GM18520 (cell line): ENCODE results near the gene KCNQ2.

Experiments
- ATAC-seq: cut with Tn5 transposase; IDR thresholded peaks from one replicate; pipeline ENCODE4 v1.9.1; 2021; ENCODE audit not compliant: unreplicated experiment

The KCNQ2 gene

DNA sequence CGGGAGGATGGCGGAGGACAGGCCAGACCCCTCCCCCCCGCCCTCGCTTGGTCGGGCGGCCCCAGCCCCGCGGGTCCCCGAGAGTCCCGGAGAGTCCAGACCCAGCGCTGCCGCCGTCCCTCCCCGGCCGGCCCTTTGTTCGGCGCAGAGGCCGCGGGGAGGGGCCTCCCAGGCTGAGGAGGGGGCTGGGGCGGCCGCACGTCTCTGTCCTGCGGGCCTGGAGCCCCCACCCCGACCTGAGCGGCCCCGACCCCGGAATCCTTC lies 806 bp downstream of the KCNQ2 start:
- no peak for ATAC-seq

DNA sequence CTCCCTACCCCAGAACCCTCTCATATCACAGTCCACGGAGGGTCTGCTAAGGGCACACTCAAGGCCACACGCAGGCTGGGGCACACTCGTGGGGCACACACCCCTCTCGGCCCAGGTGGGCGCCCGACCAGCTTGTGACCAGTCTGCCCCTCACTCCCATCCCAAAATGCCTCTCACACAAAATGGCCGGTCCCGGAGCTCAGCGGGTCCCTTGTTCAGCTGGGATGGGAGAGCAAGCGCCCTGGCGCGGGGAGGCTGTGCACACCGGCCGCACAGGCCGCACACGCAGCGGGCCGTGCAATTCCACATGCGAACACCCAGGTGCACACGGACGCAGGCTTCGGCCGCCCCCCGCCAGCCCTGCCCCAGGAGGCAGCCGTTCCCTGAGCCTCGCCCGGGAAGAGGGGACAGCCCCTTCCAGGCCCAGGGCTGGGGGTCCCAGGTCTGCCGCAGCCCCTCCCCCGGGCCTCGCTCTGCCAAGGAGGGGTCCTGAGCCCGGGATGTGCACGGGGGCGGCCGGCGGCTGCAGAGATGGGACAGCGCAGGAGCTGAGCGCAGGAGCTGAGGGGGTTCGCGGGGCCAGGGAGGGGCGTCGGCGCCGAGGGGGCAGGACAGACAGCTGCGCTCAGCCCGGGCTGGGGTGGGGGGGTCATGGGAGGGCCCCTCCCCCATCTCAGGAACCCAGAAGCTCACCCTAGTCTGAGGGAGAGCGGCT lies 1.3 kb downstream of the KCNQ2 start:
- ATAC-seq = no peak

DNA sequence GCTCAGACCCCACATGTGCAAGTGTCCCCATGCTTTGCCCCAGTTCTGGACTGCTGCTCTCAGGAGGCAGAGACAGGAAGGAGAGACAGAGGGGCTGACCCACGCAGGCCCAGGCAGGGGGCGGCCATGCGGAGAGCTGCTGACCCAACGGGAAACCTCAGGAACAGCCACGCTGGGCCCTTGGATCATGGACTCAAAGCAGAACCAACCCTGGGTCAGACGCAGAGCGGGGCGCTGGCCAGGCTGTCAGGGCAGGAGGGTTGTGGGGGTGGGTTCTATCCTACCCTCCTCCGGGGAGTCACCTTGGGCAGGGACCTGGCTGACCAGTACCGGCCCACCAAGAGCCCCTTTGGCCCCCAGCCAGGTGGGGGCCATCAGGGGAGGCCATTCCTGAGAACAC lies 2.0 kb downstream of the KCNQ2 start:
- no peak for ATAC-seq

DNA sequence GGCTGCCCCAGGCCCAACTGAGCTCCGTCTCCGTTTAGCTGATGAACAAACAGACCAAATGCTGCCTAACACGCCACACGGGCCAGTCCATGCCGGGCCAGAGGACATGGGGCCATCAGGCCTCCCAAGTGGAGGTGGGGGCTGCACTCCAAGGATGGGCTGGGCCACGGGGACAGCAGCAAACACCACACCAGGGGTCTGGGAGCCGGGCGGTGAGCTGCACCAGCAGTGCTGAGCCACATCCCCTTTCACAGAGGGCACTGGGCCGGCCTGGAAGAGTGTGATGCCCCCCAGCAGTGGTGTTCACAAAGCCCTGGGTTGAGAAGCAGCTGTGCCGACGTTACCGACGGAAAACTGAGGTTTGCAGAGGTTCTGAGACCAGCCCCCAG lies 2.7 kb downstream of the KCNQ2 start:
- no peak for ATAC-seq

DNA sequence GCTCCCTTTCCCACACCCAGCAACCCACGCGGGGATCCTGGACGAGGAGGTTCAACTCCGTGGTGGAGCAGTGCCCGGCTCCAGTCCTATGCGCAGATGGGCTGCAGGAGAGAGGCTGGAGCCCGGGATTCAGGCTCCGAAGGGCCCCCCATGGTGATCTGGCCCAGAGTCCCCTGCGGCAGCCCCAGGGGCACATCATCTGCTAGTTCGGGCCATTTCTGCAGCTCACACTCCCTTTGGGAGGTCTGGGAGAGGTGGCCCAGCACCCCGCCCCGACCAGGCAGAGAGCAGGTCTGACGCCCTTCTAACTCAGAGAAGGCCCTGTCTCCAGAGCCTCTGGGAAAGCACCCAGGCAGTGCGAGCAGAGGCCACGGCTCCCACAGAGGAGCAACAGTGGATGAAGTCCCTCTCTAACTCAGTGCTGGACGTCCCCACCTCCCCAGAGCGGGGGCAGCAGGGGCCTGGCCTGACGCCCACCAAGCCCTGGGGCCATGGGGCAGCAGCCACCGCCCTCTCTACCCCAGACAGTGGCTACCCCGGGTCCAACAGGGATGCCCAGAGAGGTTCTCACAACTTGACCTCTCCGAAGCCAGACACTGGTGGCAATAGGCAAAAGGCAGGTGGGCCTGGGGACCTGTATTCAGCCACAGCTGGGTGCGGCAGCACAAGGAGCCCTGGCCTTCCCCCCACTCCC lies 3.3 kb downstream of the KCNQ2 start:
- ATAC-seq = no peak

DNA sequence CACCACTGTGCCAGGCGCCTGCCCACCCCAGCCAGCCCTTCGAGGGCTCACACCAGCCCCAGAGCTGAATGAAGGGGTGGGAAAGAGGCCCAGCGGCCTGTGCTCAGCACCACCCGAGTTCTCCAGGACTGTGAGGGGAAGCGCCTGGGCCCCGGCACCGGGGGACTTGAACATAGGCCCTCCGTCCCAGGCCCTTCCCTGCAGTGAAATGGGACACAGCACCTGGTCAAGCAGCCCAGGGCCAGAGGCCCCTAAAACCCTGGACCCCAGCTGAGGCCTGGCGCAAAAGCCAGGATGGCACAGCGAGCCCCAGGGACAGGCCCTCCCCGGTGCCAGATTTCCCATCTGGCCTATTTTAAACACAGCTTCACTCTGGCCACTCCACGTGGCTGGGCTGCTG lies 4.0 kb downstream of the KCNQ2 start:
- ATAC-seq = no peak

DNA sequence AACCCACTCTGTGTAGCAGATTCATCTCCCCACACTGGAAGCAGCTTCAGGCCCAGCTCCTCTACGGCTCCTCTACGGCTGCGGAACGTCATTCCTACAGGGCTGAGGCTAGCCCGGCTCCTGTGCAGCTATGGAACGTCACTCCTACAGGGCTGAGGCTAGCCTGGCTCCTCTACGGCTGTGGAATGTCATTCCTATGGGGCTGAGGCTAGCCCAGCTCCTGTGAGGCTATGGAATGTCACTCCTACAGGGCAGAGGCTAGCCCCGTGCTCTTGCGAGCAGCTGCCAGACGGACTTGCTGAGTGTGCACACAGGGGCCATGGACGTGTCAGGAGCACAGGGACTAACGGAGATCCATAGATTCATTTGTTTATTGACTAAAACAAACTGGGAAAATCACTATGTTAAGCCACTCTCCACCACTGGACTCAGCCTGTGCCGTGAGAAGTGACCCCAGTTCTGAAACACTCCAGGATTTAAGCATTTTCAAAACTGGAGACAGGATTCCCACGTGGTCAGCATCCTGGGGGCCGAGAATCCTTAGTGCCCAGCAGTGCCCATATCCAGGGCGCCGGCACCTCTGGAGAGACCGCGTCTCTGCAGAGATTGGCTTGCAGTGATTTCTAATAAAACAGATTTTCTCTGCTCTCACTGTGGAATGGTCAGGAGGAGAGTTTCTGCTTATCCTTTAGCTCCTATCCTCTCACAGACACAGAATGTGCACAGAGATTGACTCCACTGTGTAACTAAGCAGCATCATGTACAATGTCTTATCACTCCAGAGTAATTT lies 5.0 kb downstream of the KCNQ2 start:
- ATAC-seq = no peak

DNA sequence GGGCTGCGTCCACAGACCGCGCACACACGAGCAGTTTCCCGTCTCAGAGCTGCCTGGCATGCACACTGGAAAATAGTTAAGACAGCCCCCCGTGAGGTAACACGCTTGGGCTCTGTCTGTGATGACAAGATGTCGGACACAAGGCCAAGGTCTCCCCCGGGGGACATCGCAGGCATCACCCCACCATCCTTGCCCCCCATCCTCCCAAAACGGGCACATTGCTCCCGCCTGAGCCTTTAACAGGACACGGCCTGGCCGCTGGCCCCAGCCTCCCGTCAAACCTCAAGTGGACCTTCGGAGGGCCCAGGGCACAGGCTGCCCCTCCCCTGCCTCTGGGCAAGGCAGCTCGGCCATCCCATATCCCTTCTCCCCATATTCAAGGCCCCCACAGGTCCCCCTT lies 5.6 kb downstream of the KCNQ2 start:
- ATAC-seq = no peak

DNA sequence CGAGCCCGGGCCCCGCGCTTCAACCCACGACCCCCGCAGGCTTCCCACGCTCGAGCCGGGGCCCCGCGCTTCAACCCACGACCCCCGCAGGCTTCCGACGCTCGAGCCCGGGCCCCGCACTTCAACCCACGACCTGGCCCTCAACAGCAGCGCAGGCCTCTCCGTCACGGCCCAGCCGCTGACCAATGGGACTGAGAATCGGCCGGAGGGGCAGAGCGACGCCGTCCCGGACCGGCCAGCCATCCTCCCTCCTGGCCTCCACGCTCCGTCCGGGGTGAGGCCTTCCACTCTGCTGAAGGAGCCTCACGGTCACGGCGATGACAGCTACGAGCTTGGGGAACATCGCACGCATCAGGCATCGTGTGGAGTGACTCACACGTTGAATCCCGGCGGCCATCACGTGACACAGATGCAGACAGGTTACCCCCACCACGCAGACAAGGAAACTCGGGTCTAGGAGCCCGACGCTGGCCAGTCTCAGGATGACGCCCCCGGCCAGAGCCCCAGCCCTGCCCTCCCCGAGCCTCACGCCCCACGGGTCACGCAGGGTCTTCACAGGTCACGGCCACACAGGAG lies 6.1 kb downstream of the KCNQ2 start:
- no peak for ATAC-seq

DNA sequence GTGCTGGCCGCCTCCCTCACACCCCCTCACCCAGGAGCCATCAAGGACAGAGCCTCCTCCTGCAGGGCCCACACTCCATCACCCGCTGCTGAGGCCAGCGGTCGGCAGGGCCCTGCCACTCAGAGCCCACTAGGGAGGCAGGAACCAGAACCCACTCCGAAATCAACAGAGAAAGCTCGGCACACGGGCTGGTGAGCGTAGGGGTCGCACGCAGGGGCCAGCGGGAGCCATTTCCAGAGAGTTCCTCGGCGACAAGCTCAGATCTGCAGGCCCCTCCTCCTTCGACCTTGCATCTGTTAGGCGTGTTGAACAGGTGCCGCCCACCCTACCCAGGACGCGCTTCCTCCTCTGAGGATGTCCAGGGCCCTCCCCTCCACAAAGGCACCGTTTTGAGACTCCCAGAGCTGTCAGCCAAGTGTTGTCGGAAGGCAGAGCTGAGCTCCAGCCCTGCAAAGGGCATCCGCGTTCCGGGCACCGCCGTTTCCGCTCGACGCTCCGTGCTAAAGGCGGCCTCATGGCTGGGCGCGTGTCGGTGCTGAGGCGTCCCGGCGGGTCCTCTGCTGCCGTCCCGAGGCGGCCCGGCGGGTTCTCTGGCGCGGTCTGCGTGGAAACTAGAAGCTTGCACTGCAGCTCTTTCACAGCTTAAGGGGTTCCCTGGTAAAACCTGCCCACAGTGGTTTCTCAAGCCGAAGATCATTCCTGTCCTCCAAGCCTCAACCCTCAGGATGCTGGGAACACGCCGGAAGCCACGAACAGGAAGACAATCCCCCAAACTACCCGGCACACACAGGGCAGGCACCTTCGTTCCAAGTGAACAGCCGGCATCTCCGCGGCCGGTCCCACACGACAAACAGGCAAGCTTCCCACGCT lies 6.8 kb downstream of the KCNQ2 start:
- no peak for ATAC-seq

DNA sequence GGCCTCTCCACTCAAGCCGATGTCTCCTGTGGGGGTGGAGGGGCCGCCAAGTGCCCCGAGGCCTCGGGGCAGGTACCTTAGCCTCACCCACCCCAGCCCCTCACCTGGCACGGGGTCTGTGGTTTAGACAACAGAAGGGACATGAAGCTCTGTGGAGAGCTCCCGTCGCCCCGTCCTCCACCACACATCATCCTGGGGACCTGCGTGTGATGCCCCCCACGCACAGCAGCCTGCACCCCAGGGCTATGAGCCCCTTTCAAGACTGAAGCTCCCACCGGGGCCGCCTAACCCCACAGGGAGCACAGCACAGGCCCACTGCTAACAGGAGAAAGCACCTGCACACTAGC lies 8.2 kb downstream of the KCNQ2 start:
- no peak for ATAC-seq

DNA sequence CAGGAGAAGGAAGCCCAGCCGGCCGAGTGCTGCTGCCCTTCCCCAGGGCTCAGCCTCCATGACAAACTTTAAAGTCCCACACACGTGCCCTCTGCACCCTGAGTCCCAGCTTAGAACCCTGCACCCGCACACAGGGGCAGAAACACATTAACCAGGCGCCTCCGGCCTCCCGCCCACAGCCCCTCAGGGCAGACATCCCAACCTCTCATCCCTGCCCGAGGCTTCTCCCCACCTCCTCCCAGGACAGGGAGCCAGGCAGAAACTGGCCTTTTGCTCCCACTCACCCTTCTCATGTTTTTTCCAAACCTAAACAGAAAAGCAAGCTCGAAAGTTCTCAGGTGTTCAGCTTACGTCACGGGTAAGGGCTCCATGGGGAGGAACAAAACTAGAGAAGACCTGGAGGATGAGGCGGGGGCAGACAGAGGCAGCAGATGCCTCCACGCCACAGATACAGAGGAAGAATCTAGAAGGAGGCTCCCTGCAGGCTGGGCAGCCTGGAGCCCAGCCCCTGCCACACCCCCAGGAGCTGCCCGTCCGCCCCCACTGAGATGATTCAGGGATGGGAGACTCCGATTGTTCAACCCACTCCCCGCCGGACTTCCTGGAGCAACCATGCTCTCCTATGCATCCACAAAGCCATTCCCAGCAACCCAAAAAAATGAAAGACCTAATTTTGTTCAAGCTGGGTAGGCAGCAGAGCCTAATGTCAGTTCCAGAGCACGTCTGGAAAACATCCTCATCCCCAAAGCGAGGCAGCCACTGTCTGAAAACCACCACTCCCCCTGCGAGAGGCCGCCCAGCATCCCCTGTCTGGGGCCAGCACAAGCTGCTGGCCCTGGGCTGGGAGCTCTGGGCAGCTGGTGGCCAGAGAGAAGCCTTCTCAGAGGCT lies 8.8 kb downstream of the KCNQ2 start:
- ATAC-seq = no peak

DNA sequence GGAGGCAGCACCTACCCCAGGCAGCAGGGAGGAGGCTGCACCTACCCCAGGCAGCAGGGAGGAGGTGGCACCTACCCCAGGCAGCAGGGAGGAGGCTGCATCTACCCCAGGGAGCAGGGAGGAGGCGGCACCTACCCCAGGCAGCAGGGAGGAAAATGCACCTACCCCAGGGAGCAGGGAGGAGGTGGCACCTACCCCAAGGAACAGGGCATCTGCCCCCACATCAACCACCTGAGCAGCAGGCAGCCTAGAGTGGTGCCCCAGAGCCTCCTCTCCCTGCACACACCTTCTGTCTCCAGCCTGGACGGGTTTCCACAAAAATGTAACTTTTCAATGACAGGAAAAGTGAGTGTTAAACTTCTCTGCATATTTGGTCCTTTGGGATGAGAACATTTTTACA lies 10.2 kb downstream of the KCNQ2 start:
- ATAC-seq = no peak

DNA sequence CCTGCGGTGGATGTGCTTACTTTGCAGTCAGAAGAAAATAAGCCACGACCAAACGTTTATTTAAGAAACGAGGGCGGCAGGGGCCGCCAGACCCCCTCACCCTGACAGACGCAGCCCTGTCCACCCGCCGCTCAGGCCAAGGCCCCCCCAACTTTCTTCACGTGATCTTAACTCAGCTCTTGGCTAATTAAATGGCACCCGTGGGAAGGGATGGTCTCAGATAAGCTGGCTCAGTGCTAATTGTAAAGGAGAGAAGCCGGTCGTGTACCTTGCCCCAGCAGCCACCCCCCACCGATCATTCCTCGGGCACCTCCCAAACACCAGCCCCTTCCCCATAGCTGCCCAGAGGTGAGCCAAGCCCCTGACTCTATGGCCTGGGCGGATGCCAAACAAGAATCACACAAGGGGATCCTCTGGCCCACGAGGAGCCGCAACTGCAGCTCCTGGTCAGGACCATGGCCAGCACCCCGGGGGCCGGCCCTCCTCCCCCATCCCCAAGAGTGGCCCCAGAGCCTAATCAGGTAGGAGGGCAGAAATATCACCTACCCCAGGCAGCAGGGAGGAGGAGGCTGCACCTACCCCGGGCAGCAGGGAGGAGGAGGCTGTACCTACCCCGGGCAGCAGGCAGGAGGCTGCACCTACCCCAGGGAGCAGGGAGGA lies 11.2 kb downstream of the KCNQ2 start:
- ATAC-seq = no peak

DNA sequence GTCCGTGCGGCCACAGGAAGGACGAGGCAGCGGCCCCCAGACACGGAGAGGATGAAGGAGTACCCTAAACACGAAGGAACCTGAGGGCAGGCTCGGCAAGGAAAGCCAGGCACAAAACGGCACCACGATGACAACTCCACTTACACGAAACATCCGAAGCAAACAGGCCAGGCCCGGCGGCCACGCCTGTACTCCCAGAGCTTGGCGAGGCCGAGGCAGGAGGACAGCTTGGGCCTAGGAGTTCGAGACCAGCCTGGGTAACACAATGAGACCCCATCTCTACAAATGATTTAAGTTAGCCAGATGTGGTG lies 13.4 kb downstream of the KCNQ2 start:
- ATAC-seq = no peak

DNA sequence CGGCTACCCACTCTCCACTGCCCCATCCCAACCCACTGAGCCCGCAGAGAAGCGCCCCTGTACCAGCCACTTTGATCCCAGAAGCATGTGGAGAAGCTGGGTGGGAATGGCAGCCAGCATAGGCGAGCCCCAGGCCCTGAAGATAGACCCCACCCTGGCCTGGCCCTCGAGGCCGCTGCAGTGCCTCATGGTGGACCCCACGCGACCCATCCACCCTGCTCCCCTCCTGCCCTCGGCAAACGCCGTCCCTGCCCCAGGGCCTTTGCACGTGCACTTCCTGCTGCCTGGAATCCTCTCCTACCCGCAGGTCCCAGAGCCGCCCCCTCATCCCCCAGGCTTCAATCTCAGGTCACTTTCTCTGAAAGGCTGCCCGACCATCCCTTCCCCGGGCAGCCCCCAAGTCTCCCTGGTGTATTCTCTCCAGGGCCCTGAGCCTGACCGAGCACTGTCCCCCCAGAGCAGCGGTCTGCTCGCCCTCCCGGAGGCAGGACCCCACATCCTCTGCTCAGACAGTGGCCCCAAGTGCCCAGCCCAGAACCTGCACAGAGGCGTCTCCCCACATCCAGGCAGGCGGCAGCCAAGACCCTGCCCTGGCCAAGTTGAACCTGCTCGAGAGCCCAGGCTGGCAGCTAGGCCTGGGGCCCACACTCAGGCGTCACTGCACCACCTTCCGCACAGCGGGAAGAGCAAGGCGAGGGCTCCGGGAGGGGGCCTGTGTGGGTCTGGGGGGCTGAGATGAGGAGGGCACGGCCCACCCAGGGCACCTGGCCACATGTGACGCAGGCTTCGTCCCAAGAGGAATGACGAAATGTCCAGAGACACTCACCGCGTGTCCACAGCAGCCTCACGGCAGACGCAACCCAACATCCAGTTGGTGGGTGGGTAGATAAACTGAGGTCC lies 14.0 kb downstream of the KCNQ2 start:
- ATAC-seq = no peak

DNA sequence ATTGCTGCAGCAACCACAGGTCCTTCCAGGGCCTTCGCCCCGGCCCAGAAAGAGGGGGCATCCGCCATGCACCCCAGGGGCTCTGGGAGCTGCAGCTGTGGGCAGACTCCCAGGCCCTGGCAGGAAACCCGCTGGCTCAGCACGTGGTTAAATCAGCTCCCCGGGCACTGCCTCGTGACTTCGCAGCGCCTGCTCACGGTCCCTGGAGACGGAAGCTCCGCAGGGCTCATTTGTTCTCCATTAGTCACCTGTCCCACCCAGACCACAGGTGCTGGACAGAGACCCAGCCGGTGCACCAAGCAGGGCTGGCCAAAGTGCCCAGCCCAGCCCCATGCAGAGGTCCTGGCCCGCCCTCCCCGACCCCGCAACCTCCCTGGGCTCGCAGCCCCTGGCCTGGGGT lies 14.7 kb downstream of the KCNQ2 start:
- no peak for ATAC-seq

DNA sequence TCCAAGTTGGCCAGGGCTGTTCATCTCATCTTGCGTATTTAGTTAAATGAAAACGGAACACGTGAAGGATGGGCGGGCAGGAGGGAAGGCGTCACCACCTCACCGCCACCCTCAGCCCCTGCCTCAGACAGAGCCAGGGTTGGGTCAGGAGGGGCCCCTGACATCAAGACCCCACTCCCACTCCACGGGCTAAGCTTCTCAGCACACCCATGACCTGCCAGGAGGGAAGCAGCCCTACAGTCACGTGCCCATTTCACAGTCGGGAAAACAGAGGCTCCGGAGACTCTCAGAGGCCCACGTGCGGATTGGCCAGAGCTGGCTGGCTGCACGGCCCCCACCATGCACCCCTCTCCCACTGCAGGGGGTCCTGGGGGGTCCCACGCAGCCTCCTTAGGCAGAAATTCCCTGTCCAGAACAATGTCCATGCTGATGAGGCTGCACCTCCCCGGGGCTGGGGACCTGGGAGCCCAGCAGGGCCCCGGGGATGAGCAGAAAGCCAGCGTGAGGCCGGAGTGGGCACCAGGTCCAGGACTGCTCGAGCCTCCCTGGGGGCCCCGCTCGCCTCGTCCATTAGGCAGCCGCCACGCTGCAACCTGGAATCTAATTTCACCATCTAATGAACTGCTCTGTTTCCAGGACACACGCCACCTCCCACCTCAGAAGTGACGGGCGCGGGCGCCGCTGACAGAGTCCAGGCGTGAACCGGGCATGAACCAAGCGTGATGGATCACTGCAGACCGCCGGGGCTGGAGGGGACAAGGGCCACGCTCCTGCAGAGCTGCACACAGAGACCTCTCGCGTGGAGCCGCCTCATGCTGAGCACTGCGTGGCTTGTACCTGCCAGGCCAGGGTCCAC lies 15.8 kb downstream of the KCNQ2 start:
- no peak for ATAC-seq
